Central memory CD8-positive, alpha-beta T cell (primary cell): ENCODE data around the gene N4BP2L2.

Experiments used
- ATAC-seq: fragments of 150-1000 bp; cut with Tn5 transposase; replicated peaks from 2 replicates; pipeline ENCODE4 v1.10.0; 2022; ENCODE audit warnings: mild to moderate bottlenecking, moderate FRiP score, moderate number of reproducible peaks; ENCODE audit not compliant: poor library complexity, severe bottlenecking; ENCODE audit errors: extremely low read depth
- DNase-seq, 2 donors: peaks; one replicate each; pipeline ENCODE4 v3.0.0; 2021; ENCODE audit warnings: low spot score in 2 of 2
- H3K27ac Mint-ChIP-seq: one replicate; pipeline ENCODE4 v1.8.0; 2022; ENCODE audit warnings: low read depth, mild to moderate bottlenecking, moderate library complexity, mixed read lengths
- H3K27me3 Mint-ChIP-seq: one replicate; pipeline ENCODE4 v1.8.0; 2022; ENCODE audit warnings: mixed read lengths
- H3K36me3 Mint-ChIP-seq: one replicate; pipeline ENCODE4 v1.8.0; 2022; ENCODE audit warnings: mild to moderate bottlenecking, moderate library complexity, mixed read lengths; ENCODE audit not compliant: insufficient read depth
- H3K4me1 Mint-ChIP-seq: one replicate; pipeline ENCODE4 v1.8.0; 2022; ENCODE audit warnings: mixed read lengths
- H3K4me3 Mint-ChIP-seq: one replicate; pipeline ENCODE4 v1.8.0; 2022; ENCODE audit warnings: mild to moderate bottlenecking, moderate library complexity, mixed read lengths
- H3K9me3 Mint-ChIP-seq: one replicate; pipeline ENCODE4 v1.8.0; 2022; ENCODE audit warnings: mixed read lengths

N4BP2L2 gene

GRCh38 chr13:32476021-32476731, 62.4 kb downstream of the N4BP2L2 start:
- H3K27ac Mint-ChIP-seq: no peak overlapping the region

DNA sequence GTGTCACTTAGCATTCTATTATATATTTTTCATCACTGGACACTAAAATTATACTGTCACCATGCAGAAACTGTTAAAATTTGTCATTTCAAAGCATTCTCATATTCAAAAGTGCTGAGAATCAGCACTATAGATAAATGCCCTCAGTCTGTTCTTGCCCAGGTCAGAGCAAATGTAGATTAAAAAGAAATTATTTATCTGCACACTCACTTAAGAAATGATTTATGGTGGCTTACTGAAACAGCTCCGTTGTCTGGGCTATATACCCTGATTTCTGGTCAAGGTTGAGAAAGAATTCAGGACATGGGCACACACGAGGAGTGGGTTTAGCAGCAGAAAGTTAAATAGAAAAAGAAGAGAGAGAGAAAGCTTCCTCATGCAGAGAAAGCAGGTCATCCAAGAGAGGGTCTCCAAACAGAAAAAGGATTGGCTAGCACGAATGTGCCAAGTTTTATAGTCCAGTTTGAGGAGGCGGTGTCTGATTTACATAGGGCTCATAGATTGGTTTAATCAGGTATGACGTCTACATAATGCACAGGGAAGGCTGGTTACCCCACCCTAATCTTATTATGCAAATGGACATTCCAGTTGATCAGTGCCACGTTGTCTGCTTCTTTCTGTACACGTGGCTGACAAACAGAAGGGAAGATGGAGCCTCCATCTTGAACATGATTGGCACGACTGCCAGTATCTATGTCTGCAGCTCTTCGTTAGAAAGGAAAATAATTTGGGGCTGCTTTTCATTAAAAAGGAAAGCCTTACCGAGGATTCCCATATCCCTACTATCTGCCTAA, 63.4 kb downstream of the N4BP2L2 start:
- H3K4me3 Mint-ChIP-seq: no peak overlapping the region
- no peak for ATAC-seq
- H3K4me1 Mint-ChIP-seq: no peaks in the 10 kb centered on the region

More at GRCh38 chr13:32476021-32476731, 62.4 kb downstream of the N4BP2L2 start:
- H3K4me3 Mint-ChIP-seq: no peak overlapping the region
- DNase-seq (no peak), ATAC-seq (no peak)
- H3K27me3 Mint-ChIP-seq: no peaks in the 10 kb centered on the region
- no peaks in the 10 kb centered on the region for H3K9me3 Mint-ChIP-seq
- no peaks in the 10 kb centered on the region for H3K36me3 Mint-ChIP-seq
- no peaks in the 10 kb centered on the region for H3K4me1 Mint-ChIP-seq

DNA sequence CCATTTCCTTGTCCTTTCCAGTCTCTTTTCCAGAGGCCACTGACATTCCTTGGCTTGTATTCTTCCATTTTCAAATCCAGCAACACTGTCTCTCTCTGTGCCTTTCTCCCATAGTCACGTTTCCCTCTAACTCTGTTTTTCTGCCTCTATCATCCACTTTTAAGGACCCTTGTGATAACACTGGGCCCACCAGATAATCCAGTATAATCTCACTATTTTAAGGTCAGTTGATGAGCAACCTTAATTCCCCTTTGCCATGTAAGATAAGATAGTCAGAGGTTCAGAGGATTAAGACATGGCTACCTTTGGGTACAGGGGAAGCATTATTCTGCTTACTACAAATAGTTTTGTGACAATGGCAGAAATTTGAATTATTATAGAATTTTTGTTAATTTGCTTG, 64.9 kb downstream of the N4BP2L2 start:
- no peak overlapping the region for H3K4me3 Mint-ChIP-seq
- ATAC-seq (no peak), DNase-seq (no peak)
- peaks cover 4% of the 10 kb centered on the region for H3K36me3 Mint-ChIP-seq
- no peak overlapping the region for H3K27ac Mint-ChIP-seq
- H3K27me3 Mint-ChIP-seq: no peaks in the 10 kb centered on the region
- no peaks in the 10 kb centered on the region for H3K9me3 Mint-ChIP-seq
- no peaks in the 10 kb centered on the region for H3K4me1 Mint-ChIP-seq

More for the DNA sequence above, 63.4 kb downstream of the N4BP2L2 start:
- peaks cover 2% of the 10 kb centered on the region for H3K36me3 Mint-ChIP-seq
- H3K27me3 Mint-ChIP-seq: no peaks in the 10 kb centered on the region
- no peak overlapping the region for H3K27ac Mint-ChIP-seq
- no peaks in the 10 kb centered on the region for H3K9me3 Mint-ChIP-seq
- DNase-seq: no peak

- DNase-seq: no peak
- Mint-ChIP-seq H3K9me3 (no peaks in the 10 kb centered on the region), H3K27ac (no peak overlapping the region), H3K4me3 (no peak overlapping the region), H3K27me3 (no peaks in the 10 kb centered on the region), H3K4me1 (no peaks in the 10 kb centered on the region), H3K36me3 (peaks cover 4% of the 10 kb centered on the region)
- no peak for ATAC-seq
Measured at GRCh38 chr13:32472194-32472621, 66.4 kb downstream of the N4BP2L2 start.

DNA sequence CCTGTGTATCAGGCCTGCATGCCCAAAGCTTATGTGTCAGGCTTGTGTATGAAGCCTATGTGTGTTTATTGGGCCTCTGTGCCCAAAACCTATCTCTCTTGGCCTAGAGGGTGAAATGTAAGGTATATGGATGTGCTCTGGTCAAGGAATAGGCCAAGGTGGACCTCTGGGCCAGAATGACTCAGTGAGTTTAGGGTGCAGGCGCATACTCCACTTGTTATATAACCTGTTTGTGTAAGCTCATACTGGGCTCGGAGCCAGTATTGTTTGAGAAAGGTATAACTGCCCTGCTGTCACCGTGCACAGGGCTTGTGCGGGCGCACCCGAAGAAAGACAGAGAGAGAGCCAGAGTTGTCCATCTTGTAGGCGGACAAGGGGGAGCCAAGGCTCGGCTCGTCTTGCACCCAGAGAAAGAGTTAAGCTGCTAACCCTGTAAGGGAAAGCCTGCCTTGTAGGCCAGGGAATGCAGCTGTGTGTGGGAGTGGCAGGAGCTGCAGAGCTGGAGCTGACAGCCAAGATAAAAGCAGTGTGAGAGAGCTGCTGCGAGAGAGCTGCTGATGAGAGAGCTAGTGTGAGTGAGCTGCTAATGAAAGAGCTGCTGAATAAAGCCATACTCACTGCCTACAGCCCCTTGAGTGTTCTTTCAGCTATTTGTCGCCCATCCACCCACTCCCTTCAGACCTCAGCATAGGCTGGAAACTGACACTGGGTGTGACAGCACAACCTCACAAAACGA, 67.2 kb downstream of the N4BP2L2 start:
- Mint-ChIP-seq H3K27me3 (no peaks in the 10 kb centered on the region), H3K9me3 (no peaks in the 10 kb centered on the region), H3K27ac (no peak overlapping the region), H3K4me1 (no peaks in the 10 kb centered on the region), H3K36me3 (peaks cover 4% of the 10 kb centered on the region), H3K4me3 (no peak overlapping the region)
- ATAC-seq (no peak), DNase-seq (no peak)

DNA sequence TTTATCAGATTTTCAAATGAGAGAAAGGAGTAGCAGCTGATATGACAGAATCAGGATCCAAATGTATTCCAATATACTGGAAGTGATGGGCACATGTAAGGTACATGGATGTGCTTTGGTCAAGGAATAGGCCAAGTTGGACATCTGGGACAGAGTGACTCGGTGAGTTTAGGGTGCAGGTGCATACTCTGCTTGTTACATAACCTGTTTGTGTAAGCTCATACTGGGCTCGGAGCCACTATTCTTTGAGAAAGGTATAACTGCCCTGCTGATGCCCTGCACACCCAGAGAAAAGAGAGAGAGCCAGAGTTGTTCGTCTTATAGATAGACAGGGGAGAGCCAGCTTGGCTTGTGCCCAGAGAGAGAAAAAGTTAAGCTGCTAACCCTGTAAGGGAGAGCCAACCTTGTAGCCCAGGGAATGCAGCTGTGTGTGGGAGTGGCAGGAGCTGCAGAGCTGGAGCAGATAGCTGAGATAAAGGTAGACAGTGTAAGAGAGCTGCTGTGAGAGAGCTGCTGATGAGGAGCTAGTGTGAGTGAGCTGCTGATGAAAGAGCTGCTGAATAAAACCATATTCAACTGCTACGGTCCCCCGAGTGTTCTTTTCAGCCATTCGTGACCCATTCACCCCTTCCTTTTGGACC, 70.0 kb downstream of the N4BP2L2 start:
- Mint-ChIP-seq H3K36me3 (peaks cover 4% of the 10 kb centered on the region), H3K9me3 (no peaks in the 10 kb centered on the region), H3K27me3 (no peaks in the 10 kb centered on the region), H3K4me3 (no peak overlapping the region), H3K27ac (no peak overlapping the region), H3K4me1 (no peaks in the 10 kb centered on the region)
- ATAC-seq (no peak), DNase-seq (no peak)

DNA sequence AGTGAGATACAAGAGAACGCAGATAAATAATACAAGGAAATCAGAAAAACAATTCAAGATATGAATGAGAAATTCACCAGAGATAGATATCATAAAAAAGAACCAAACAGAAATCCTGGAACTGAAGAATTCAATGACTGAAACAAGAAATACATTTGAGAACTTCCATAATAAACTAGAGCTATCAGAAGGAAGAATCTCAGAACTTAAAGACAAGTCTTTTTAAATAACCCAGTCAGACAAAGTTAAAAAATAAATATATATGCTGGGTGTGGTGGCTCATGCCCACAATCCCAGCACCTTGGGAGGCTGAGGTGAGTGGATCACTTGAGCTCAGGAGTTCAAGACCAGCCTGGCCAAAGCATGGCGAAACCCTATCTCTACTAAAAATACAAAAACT, 82.0 kb downstream of the N4BP2L2 start:
- Mint-ChIP-seq H3K36me3 (peaks cover 3% of the 10 kb centered on the region), H3K9me3 (peaks cover 9% of the 10 kb centered on the region), H3K4me1 (peaks cover 10% of the 10 kb centered on the region), H3K27ac (no peak overlapping the region), H3K4me3 (no peak overlapping the region), H3K27me3 (no peaks in the 10 kb centered on the region)
- ATAC-seq (no peak), DNase-seq (no peak)

GRCh38 chr13:32455594-32455903, 83.0 kb downstream of the N4BP2L2 start:
- DNase-seq (no peak), ATAC-seq (no peak)
- H3K4me1 Mint-ChIP-seq: peaks cover 10% of the 10 kb centered on the region
- H3K27ac Mint-ChIP-seq: no peak overlapping the region
- H3K4me3 Mint-ChIP-seq: no peak overlapping the region
- H3K9me3 Mint-ChIP-seq: peaks cover 9% of the 10 kb centered on the region
- peaks cover 3% of the 10 kb centered on the region for H3K36me3 Mint-ChIP-seq
- no peaks in the 10 kb centered on the region for H3K27me3 Mint-ChIP-seq

- Mint-ChIP-seq H3K4me3 (no peak overlapping the region), H3K9me3 (peaks cover 9% of the 10 kb centered on the region), H3K27ac (no peak overlapping the region), H3K4me1 (peaks cover 10% of the 10 kb centered on the region), H3K27me3 (no peaks in the 10 kb centered on the region), H3K36me3 (peaks cover 3% of the 10 kb centered on the region)
- no peak for DNase-seq
- ATAC-seq: no peak
Measured at GRCh38 chr13:32454886-32455593, 83.6 kb downstream of the N4BP2L2 start.

DNA sequence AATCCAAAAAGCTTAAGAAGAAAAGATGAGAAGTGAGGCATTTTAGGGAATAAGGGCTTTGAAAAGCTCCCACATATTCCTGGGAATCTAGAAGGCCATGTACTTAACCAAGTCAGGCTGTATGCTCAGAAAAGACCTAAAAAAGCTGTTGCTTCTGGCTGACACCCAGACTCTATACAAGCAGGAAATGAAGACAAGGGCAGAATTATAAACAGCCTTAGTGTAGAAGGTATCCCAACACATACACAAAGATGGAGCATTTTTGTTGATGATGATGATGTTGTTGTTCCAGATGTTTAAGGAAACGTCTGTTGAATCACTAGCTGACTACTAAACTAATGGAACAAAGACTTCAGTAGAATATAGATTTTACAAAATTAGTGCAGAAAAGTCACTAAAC, 84.6 kb downstream of the N4BP2L2 start:
- Mint-ChIP-seq H3K4me1 (peaks cover 10% of the 10 kb centered on the region), H3K36me3 (no peaks in the 10 kb centered on the region), H3K27me3 (no peaks in the 10 kb centered on the region), H3K4me3 (no peak overlapping the region), H3K27ac (no peak overlapping the region), H3K9me3 (peaks cover 9% of the 10 kb centered on the region)
- ATAC-seq (no peak), DNase-seq (no peak)

DNA sequence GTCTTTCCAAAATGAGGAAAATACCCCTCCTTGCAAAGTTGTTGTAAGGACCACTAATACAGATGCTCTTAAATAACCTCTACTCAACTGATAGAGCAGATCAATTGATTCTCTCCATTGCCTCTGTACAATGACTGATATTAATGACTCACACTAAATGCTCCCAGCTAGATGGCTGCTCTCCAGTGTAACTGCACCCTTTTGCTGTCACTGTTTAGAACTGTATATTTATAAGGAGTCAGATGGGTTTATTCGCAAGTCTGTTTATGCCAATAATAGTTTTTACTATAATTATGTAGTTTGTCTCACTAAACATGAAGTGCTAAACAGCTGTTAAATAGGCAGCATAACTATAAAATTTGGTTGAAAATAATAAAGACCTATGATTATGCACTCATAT, 89.6 kb downstream of the N4BP2L2 start:
- H3K4me1 Mint-ChIP-seq: no peaks in the 10 kb centered on the region
- no peak overlapping the region for H3K27ac Mint-ChIP-seq
- H3K4me3 Mint-ChIP-seq: no peak overlapping the region
- no peaks in the 10 kb centered on the region for H3K27me3 Mint-ChIP-seq
- no peaks in the 10 kb centered on the region for H3K9me3 Mint-ChIP-seq
- peaks cover 3% of the 10 kb centered on the region for H3K36me3 Mint-ChIP-seq
- no peak for DNase-seq
- ATAC-seq: no peak
